GM18867 (cell line): Measurements from ENCODE around the gene ZNF786.
"Not testable (repeated sequence)": the region's sequence is repeated elsewhere in the genome, so short reads cannot be mapped to it uniquely, and the experiment has no call there.

Experiments used
- ATAC-seq: cut with Tn5 transposase; IDR thresholded peaks from one replicate; pipeline ENCODE4 v1.9.1; 2021; ENCODE audit warnings: mild to moderate bottlenecking, moderate library complexity; ENCODE audit not compliant: unreplicated experiment

Gene ZNF786

GRCh38 chr7:149090397-149091195, at the start of gene ZNF786:
TSS of gene ZNF786 (minus strand) at chr7:149090718. CDS start at chr7:149090640, 78 bp downstream.
- ATAC-seq: peak; percentile 86

GRCh38 chr7:149136118-149136517, 45.6 kb upstream of the ZNF786 start:
- no peak for ATAC-seq

- no peak for ATAC-seq
Observed at GRCh38 chr7:149133028-149133710, 42.7 kb upstream of the ZNF786 start.

- no peak for ATAC-seq
Observed at GRCh38 chr7:149130572-149131198, 40.2 kb upstream of the ZNF786 start.

GRCh38 chr7:149126662-149127266, 36.2 kb upstream of the ZNF786 start:
- peak; percentile 46 for ATAC-seq

GRCh38 chr7:149125863-149126661, 35.5 kb upstream of the ZNF786 start, which contains the start of gene ZNF425:
TSS of gene ZNF425 (minus strand) at chr7:149126324. CDS start at chr7:149126213, 111 bp downstream.
- peak; percentile 83 for ATAC-seq

GRCh38 chr7:149125189-149125862, 34.8 kb upstream of the ZNF786 start:
- no peak for ATAC-seq

- ATAC-seq: no peak
Observed at GRCh38 chr7:149109969-149110368, 19.5 kb upstream of the ZNF786 start.

GRCh38 chr7:149104749-149105148, 14.2 kb upstream of the ZNF786 start:
- ATAC-seq: no peak

- no peak for ATAC-seq
Observed at GRCh38 chr7:149104214-149104613, 13.7 kb upstream of the ZNF786 start.

- no peak for ATAC-seq
Observed at GRCh38 chr7:149103424-149103823, 12.9 kb upstream of the ZNF786 start.

- ATAC-seq: no peak
Observed at GRCh38 chr7:149102666-149103065, 12.1 kb upstream of the ZNF786 start.

- ATAC-seq: no peak
Observed at GRCh38 chr7:149100821-149101220, 10.3 kb upstream of the ZNF786 start.

GRCh38 chr7:149099058-149099457, 8.5 kb upstream of the ZNF786 start:
- no peak for ATAC-seq

- no peak for ATAC-seq
Observed at GRCh38 chr7:149097088-149097487, 6.6 kb upstream of the ZNF786 start.

GRCh38 chr7:149093228-149093627, 2.7 kb upstream of the ZNF786 start:
- no peak for ATAC-seq

- not testable (repeated sequence) for ATAC-seq
Observed at GRCh38 chr7:149092244-149092643, 1.7 kb upstream of the ZNF786 start.

GRCh38 chr7:149087376-149087775, 3.1 kb downstream of the ZNF786 start:
- ATAC-seq: no peak

GRCh38 chr7:149085866-149086265, 4.7 kb downstream of the ZNF786 start:
- no peak for ATAC-seq

- ATAC-seq: no peak
Observed at GRCh38 chr7:149084407-149084806, 6.1 kb downstream of the ZNF786 start.
